DND-41 (cell line): ENCODE data around the gene PCGF3.

Experiments
- ATAC-seq: fragments of 200-7000 bp; cut with Tn5 transposase; 3 replicates; pipeline ENCODE4 v1.9.1; 2021; ENCODE audit warnings: low read depth; ENCODE audit not compliant: insufficient read depth
- DNase-seq: peaks from one replicate; pipeline ENCODE4 v3.0.0-alpha.2; 2020
- H2AFZ ChIP-seq: 2 replicates; pipeline ENCODE4 v1.6.0; 2012; ENCODE audit warnings: low read depth, low read length
- H3K27ac ChIP-seq: 2 replicates; pipeline ENCODE4 v1.5.1; 2012; ENCODE audit warnings: low read length, inconsistent platforms
- H3K27me3 ChIP-seq: fragments of 200-600 bp; sonication (generic); 2 replicates; pipeline ENCODE4 v1.6.0; 2012; ENCODE audit warnings: low read length, mild to moderate bottlenecking, inconsistent platforms; ENCODE audit not compliant: insufficient read depth, poor library complexity
- H3K36me3 ChIP-seq: 2 replicates; pipeline ENCODE4 v1.5.1; 2012; ENCODE audit warnings: low read length, inconsistent platforms; ENCODE audit not compliant: insufficient read depth
- H3K4me1 ChIP-seq: 2 replicates; pipeline ENCODE4 v1.5.1; 2012; ENCODE audit warnings: mild to moderate bottlenecking, low read length; ENCODE audit not compliant: insufficient read depth
- H3K4me2 ChIP-seq: 2 replicates; pipeline ENCODE4 v1.6.0; 2012; ENCODE audit warnings: mild to moderate bottlenecking, moderate library complexity, low read length, inconsistent platforms; ENCODE audit not compliant: insufficient read depth
- H3K4me3 ChIP-seq, 2 experiments: fragments of 200-600 bp in 1 of 2; shearing (Covaris generic) in 1 of 2; 2 replicates each; pipeline ENCODE4 v1.5.1; 2012 to 2016; ENCODE audit warnings: inconsistent platforms in 2 of 2, low read length in 2 of 2, mild to moderate bottlenecking in 2 of 2, low read depth in 1 of 2, moderate library complexity in 1 of 2
- H3K79me2 ChIP-seq: 2 replicates; pipeline ENCODE4 v1.6.0; 2012; ENCODE audit warnings: low read length, inconsistent platforms; ENCODE audit not compliant: insufficient read depth
- H3K9ac ChIP-seq: 2 replicates; pipeline ENCODE4 v1.6.0; 2012; ENCODE audit warnings: low read depth, mild to moderate bottlenecking, inconsistent platforms, low read length, moderate library complexity
- H3K9me3 ChIP-seq: 2 replicates; pipeline ENCODE4 v1.5.1; 2012; ENCODE audit warnings: low read length, moderate library complexity, mild to moderate bottlenecking, inconsistent platforms; ENCODE audit not compliant: insufficient read depth, severe bottlenecking
- H4K20me1 ChIP-seq: 2 replicates; pipeline ENCODE4 v1.6.0; 2012; ENCODE audit warnings: low read length; ENCODE audit not compliant: insufficient read depth
- EZH2 ChIP-seq: IDR thresholded peaks from 3 replicates; pipeline ENCODE4 v1.6.1; 2012; ENCODE audit warnings: borderline replicate concordance, low read depth, mild to moderate bottlenecking, moderate library complexity, low read length, inconsistent platforms; ENCODE audit not compliant: severe bottlenecking
- TF ChIP-seq, protein P1 (sequence below): IDR thresholded peaks from 2 replicates; pipeline ENCODE4 v1.5.1; 2012; ENCODE audit warnings: borderline replicate concordance, low read length, moderate library complexity, mild to moderate bottlenecking; ENCODE audit not compliant: poor library complexity, severe bottlenecking; ENCODE audit errors: extremely low read depth

The PCGF3 gene

DNA sequence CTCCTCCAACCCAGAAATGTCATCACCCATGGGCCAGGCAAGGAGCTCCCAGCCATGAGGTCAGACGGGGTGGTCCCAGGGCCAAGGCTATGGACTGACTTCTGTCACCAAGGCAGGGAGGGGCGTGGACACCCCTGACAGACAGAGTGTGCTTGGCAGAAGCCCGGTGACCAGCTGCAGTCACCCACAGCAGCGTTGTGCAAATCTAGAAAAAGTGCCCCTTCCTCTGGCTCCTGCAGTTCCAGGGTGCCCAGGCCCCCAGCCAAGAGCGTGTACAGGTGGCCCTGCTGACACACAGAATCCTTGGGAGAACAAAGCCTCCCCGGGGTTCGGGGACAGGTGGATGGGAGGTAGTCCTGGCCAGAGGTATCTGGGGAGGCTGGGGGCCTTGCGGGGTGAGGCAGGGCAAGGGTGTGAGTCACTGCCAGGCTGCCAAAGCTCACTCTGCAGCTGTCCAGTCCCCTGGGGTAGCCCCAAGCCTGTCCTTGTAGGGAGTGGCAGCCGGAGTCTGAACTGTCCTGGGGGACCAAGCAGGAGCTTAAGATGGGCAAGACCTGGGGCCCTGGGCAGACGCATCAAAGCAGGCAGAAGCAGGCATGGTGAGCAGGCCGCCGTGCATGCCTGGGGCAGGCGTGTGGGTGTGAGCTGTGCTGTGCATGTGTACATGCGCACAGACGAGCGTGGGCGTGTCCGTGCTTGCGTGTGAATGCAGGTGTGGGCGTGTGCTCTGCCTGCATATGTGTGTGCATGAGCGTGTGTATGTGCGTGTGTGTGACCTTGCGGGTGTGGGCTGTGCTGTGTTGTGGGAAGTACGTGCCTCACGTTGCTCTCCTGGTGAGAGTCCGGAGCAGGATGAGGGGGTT, 28.0 kb upstream of the PCGF3 start:
- H2AFZ ChIP-seq, result no peak overlapping the region
- H4K20me1 ChIP-seq, result peaks cover 14% of the 10 kb centered on the region
- H3K4me2 ChIP-seq, result no peak overlapping the region
- H3K36me3 ChIP-seq, result peaks cover 8% of the 10 kb centered on the region
- no peaks in the 10 kb centered on the region for H3K27me3 ChIP-seq
- TF ChIP-seq EZH2, result no peak
- TF ChIP-seq, protein P1, sequence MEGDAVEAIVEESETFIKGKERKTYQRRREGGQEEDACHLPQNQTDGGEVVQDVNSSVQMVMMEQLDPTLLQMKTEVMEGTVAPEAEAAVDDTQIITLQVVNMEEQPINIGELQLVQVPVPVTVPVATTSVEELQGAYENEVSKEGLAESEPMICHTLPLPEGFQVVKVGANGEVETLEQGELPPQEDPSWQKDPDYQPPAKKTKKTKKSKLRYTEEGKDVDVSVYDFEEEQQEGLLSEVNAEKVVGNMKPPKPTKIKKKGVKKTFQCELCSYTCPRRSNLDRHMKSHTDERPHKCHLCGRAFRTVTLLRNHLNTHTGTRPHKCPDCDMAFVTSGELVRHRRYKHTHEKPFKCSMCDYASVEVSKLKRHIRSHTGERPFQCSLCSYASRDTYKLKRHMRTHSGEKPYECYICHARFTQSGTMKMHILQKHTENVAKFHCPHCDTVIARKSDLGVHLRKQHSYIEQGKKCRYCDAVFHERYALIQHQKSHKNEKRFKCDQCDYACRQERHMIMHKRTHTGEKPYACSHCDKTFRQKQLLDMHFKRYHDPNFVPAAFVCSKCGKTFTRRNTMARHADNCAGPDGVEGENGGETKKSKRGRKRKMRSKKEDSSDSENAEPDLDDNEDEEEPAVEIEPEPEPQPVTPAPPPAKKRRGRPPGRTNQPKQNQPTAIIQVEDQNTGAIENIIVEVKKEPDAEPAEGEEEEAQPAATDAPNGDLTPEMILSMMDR, result no peak
- no peak overlapping the region for H3K9ac ChIP-seq
- H3K4me1 ChIP-seq, result peaks cover 49% of the 10 kb centered on the region
- DNase-seq (no peak), ATAC-seq (no peak)
- no peak overlapping the region for H3K4me3 ChIP-seq
- no peaks in the 10 kb centered on the region for H3K9me3 ChIP-seq
- H3K79me2 ChIP-seq, result peaks cover 25% of the 10 kb centered on the region
- H3K27ac ChIP-seq, result no peak overlapping the region

DNA sequence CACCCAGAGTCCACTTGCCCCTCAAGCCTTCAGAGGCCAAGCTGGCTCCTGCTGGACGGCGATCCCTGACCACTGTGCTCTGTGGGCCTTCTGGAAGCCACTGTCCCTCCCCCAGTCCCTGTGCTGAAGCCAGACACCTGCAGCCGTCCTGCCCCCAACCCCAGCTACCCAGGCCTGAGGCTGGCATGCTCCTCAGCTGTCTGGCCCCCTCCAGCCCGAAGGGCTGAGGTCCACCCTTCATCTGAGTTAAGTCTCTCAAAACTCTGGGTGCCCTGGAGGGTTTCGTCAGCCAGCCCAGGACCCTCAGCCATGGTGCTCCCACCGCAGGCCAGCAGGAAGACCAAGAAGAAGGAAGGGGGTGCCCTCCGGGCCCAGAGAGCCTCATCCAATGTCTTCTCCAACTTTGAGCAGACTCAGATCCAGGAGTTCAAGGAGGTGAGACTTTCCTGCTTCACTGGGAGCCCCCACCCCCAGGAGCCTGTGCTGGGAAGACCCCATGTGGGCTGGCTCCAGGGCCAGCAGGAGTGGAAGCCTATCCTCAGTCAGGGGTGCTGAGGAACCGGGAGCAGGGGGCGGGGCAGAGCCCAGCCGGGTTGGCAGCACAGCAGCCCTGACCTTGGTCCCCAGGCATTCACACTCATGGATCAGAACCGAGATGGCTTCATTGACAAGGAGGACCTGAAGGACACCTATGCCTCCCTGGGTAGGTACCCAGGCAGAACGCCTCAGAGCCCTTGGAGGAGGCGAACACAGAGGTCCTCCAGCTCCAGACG, 27.1 kb upstream of the PCGF3 start:
- Histone ChIP-seq H3K27me3 (no peaks in the 10 kb centered on the region), H3K9me3 (no peaks in the 10 kb centered on the region), H4K20me1 (peaks cover 18% of the 10 kb centered on the region), H3K4me3 (no peak overlapping the region), H3K9ac (no peak overlapping the region), H3K27ac (no peak overlapping the region), H3K36me3 (no peaks in the 10 kb centered on the region; the same call in 1 of the 2 replicates), H3K4me2 (no peak overlapping the region), H2AFZ (no peak overlapping the region), H3K4me1 (peaks cover 40% of the 10 kb centered on the region), H3K79me2 (peaks cover 16% of the 10 kb centered on the region)
- no peak for TF ChIP-seq EZH2
- TF ChIP-seq, protein P1, result no peak
- DNase-seq (no peak), ATAC-seq (no peak)

DNA sequence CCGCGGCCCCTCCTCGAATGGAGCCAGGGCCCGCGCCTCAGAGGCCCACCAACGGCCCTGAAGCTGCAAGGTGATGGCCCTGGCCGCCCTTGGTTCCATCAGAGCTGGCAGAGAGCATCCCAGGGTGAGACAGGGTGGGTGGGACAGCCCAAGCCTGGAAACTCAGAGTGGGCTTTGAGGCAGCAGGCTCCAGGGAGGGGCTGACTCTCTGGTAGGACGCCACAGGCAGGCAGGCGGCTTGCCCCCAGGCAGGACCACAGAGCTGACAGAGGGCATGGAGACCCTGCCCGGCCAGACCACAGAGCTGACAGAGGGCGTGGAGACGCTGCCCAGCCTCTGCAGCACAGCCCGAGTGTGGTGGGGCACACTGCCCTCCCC, 26.5 kb upstream of the PCGF3 start:
- TF ChIP-seq, protein P1, result no peak
- TF ChIP-seq EZH2, result no peak
- no peak overlapping the region for H3K4me2 ChIP-seq
- no peak overlapping the region for H3K27ac ChIP-seq

More for the DNA sequence above, 26.5 kb upstream of the PCGF3 start:
- Histone ChIP-seq H3K4me3 (no peak overlapping the region), H2AFZ (no peak overlapping the region), H3K4me1 (peaks cover 39% of the 10 kb centered on the region), H3K27me3 (no peaks in the 10 kb centered on the region), H3K79me2 (peaks cover 13% of the 10 kb centered on the region), H3K9me3 (no peaks in the 10 kb centered on the region), H3K9ac (no peak overlapping the region), H3K36me3 (no peaks in the 10 kb centered on the region; the same call in 1 of the 2 replicates), H4K20me1 (peaks cover 21% of the 10 kb centered on the region)
- ATAC-seq (no peak), DNase-seq (no peak)
